Measurements from ENCODE around the gene UST. TPM values are rescaled to one million over a fixed set of nuclear protein-coding genes. Genes with fewer than 3 reads are reported as not detected.

UST gene
- total and polyA plus RNA-seq, 7 donors = 0.79 to 2.6 (median 2.0) TPM

DNA sequence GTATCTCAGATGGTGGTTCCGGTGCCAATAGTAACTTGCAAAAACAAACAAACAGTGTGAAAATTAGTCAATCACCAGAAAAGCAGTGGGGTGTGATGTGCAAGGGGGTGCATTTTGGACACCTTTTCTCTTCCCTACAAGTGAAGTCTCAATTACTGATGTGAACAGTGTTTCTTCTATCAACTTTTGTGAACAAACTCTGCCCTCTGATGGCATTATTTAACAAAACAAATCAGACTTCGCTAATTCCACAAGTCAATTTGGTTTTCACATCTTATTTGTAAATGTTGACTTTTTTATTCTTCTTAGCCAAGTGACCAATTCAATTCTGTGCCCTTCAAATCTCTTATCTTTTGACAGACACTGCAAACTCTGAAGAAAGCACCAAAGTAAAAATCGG is 212.2 kb downstream of the UST start:
- H3K36me3 ChIP-seq (ENCODE audit: insufficient read depth in 1 of 2, low read depth in 1 of 2) = no peaks in the 10 kb centered on the region
- no peaks in the 10 kb centered on the region for H3K4me1 ChIP-seq
- TF ChIP-seq, protein P1, sequence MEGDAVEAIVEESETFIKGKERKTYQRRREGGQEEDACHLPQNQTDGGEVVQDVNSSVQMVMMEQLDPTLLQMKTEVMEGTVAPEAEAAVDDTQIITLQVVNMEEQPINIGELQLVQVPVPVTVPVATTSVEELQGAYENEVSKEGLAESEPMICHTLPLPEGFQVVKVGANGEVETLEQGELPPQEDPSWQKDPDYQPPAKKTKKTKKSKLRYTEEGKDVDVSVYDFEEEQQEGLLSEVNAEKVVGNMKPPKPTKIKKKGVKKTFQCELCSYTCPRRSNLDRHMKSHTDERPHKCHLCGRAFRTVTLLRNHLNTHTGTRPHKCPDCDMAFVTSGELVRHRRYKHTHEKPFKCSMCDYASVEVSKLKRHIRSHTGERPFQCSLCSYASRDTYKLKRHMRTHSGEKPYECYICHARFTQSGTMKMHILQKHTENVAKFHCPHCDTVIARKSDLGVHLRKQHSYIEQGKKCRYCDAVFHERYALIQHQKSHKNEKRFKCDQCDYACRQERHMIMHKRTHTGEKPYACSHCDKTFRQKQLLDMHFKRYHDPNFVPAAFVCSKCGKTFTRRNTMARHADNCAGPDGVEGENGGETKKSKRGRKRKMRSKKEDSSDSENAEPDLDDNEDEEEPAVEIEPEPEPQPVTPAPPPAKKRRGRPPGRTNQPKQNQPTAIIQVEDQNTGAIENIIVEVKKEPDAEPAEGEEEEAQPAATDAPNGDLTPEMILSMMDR (IDR thresholded peaks at IDR 0.05) = no peak
- WGBS, 3 donors = 46 to 62% (median 51%) methylated on average over 3 of the region's 3 CpGs
- no peaks in the 10 kb centered on the region for H3K9me3 ChIP-seq
- DNase-seq = no peak
- no peak overlapping the region for H3K27ac ChIP-seq
- intact Hi-C loops (cut with DNase I) = no loop called here
- H3K4me3 ChIP-seq = no peak overlapping the region
- H3K27me3 ChIP-seq (ENCODE audit: insufficient read depth in 3 of 3, low read length in 2 of 3) = no peaks in the 10 kb centered on the region
- ATAC-seq = no peak

DNA sequence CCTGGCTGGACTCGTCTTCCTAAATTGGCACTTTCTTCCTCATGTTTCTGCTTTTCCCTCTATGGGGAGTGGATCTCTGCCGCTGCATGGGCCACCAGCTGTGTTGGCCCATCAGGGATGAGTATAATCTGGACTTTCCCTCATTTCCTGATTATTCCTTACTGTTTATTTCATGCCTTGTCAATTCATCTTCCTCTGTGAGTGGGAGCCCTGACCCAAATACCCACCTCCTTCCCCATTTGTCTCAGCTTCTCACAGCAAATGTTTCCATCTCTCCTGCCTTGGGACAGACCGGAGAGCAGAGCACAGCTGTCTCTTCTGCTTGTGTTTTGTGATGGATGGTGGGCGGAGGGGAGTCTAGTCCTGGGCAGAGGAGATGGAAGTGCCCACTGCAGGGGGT is 212.7 kb downstream of the UST start:
- Histone ChIP-seq H3K27me3 (ENCODE audit: insufficient read depth in 3 of 3, low read length in 2 of 3) (no peaks in the 10 kb centered on the region), H3K27ac (no peak overlapping the region), H3K4me1 (no peaks in the 10 kb centered on the region), H3K9me3 (no peaks in the 10 kb centered on the region), H3K4me3 (no peak overlapping the region), H3K36me3 (ENCODE audit: insufficient read depth in 1 of 2, low read depth in 1 of 2) (no peaks in the 10 kb centered on the region)
- 51 to 76% (median 55%) methylated on average over 4 of the region's 4 CpGs for WGBS, 3 donors
- intact Hi-C loops (cut with DNase I) = no loop called here
- TF ChIP-seq, protein P1 (IDR thresholded peaks at IDR 0.05) = no peak
- DNase-seq (no peak), ATAC-seq (no peak)

DNA sequence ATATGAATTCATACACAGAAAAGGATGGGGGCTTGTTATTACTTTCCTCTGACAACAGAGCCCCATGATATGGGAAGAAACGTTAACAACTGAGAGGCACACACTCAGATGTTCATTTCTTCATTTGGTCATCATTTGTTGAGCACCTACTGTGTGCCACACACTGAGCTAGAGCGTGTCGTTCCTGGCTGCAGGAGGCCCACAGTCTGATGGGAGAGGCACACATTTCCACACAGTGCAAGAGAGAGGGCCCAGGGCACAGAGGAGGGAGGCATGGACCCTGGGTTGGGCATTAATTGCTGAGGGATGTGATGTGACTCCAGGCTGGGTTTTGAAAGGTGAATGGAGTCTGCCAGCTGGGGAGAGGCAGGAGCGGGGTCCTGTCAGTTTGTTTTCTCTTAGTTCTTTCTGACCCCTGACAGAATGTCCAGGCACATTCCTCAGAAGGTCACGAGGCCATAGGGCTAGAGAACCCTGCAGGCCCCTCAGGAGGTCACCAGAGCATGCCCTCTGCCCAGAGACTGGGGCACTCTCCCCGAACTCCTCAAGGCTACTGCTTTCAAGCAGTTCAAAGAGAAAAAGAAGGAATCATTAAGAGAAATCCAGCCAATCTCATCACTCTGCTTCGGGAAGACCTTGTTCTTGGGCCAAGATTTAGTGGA is 216.2 kb downstream of the UST start:
- no peaks in the 10 kb centered on the region for H3K9me3 ChIP-seq
- H3K36me3 ChIP-seq (ENCODE audit: insufficient read depth in 1 of 2, low read depth in 1 of 2) = no peaks in the 10 kb centered on the region
- no peak overlapping the region for H3K27ac ChIP-seq
- 87% methylated on average over 7 of the region's 7 CpGs for WGBS, 3 donors
- intact Hi-C loops (cut with DNase I) = no loop called here
- DNase-seq = no peak
- TF ChIP-seq, protein P1 (IDR thresholded peaks at IDR 0.05) = no peak
- no peaks in the 10 kb centered on the region for H3K27me3 ChIP-seq (ENCODE audit: insufficient read depth in 3 of 3, low read length in 2 of 3)
- H3K4me3 ChIP-seq = no peak overlapping the region
- ATAC-seq = no peak
- H3K4me1 ChIP-seq = no peaks in the 10 kb centered on the region

DNA sequence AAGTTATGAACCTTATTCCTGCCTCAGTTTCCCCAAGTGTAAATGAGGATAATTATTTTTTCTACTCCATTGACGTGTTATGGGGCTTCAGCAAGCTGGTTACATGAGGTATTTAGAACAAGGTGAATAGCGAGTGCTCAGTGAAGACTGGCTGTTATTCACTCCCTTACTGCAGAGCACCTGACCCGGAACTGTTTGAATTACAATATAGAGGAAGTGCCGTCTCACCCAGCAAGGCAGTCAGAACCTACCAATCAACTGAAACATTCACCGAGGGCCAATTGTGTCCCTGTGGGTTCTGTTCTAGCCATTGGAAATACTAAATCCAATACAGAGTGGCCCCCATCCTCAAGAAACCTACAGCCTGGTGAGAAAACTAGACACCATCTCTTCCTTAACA is 216.9 kb downstream of the UST start:
- TF ChIP-seq, protein P1 (IDR thresholded peaks at IDR 0.05) = no peak
- Histone ChIP-seq H3K27ac (no peak overlapping the region), H3K4me3 (no peak overlapping the region), H3K4me1 (no peaks in the 10 kb centered on the region), H3K36me3 (ENCODE audit: insufficient read depth in 1 of 2, low read depth in 1 of 2) (no peaks in the 10 kb centered on the region), H3K27me3 (ENCODE audit: insufficient read depth in 3 of 3, low read length in 2 of 3) (no peaks in the 10 kb centered on the region), H3K9me3 (no peaks in the 10 kb centered on the region)
- DNase-seq (no peak), ATAC-seq (no peak)
- intact Hi-C loops (cut with DNase I) = no loop called here
- 94 to 98% (median 96%) methylated on average over 5 of the region's 5 CpGs for WGBS, 3 donors

DNA sequence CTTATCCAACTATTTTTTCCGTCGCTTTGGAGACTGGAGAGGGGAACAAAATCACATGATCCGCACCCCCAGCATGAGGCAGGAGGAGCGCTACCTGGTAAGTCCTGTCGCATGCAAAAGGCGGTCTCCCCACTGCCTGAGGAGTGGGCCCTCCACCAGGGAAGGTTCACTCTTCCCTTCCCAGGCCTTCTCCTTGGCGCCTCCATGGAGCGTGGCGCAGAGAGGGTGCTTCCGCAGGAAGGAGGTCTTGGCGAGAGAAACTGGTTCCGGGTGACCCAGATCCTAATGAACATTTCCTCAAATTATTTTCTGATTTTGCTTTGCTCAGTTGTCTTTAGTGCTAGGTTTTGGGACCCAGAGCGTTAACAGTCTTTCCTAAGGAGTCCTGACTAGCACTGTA is 217.6 kb downstream of the UST start:
- DNase-seq = no peak
- 99% methylated on average over 13 of the region's 13 CpGs for WGBS, 3 donors

More for the DNA sequence above, 217.6 kb downstream of the UST start:
- intact Hi-C loops (cut with DNase I) = no loop called here
- H3K27ac ChIP-seq = no peak overlapping the region
- H3K4me3 ChIP-seq = no peak overlapping the region
- no peaks in the 10 kb centered on the region for H3K27me3 ChIP-seq (ENCODE audit: insufficient read depth in 3 of 3, low read length in 2 of 3)
- no peak for ATAC-seq
- H3K36me3 ChIP-seq (ENCODE audit: insufficient read depth in 1 of 2, low read depth in 1 of 2) = no peaks in the 10 kb centered on the region
- no peaks in the 10 kb centered on the region for H3K4me1 ChIP-seq
- H3K9me3 ChIP-seq = no peaks in the 10 kb centered on the region
- TF ChIP-seq, protein P1 (IDR thresholded peaks at IDR 0.05) = no peak

Data from psoas muscle (tissue), 8 donors.